Measurements from ENCODE around the gene PTBP3.
"Not testable (repeated sequence)": the region's sequence is repeated elsewhere in the genome, so short reads cannot be mapped to it uniquely, and the experiment has no call there.

DNA sequence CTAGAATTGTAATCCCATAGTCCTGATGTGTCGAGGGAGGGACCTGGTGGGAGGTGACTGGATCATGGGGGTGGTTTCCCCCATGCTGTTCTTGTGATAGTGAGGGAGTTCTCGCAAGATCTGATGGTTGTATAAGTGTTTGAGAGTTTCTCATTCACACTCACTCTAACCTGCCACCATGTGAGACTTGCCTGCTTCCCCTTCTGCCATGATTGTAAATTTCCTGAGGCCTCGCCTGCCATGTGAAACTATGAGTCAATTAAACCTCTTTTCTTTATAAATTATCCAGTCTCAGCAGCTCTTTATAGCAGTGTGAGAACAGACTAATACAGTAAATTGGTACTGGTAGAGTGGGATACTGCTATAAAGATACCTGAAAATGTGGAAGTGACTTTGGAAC, 50.6 kb downstream of the PTBP3 start:
- TF ChIP-seq, protein P1, sequence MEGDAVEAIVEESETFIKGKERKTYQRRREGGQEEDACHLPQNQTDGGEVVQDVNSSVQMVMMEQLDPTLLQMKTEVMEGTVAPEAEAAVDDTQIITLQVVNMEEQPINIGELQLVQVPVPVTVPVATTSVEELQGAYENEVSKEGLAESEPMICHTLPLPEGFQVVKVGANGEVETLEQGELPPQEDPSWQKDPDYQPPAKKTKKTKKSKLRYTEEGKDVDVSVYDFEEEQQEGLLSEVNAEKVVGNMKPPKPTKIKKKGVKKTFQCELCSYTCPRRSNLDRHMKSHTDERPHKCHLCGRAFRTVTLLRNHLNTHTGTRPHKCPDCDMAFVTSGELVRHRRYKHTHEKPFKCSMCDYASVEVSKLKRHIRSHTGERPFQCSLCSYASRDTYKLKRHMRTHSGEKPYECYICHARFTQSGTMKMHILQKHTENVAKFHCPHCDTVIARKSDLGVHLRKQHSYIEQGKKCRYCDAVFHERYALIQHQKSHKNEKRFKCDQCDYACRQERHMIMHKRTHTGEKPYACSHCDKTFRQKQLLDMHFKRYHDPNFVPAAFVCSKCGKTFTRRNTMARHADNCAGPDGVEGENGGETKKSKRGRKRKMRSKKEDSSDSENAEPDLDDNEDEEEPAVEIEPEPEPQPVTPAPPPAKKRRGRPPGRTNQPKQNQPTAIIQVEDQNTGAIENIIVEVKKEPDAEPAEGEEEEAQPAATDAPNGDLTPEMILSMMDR (IDR thresholded peaks at IDR 0.05) = not testable (repeated sequence)
- TF ChIP-seq, protein P2, sequence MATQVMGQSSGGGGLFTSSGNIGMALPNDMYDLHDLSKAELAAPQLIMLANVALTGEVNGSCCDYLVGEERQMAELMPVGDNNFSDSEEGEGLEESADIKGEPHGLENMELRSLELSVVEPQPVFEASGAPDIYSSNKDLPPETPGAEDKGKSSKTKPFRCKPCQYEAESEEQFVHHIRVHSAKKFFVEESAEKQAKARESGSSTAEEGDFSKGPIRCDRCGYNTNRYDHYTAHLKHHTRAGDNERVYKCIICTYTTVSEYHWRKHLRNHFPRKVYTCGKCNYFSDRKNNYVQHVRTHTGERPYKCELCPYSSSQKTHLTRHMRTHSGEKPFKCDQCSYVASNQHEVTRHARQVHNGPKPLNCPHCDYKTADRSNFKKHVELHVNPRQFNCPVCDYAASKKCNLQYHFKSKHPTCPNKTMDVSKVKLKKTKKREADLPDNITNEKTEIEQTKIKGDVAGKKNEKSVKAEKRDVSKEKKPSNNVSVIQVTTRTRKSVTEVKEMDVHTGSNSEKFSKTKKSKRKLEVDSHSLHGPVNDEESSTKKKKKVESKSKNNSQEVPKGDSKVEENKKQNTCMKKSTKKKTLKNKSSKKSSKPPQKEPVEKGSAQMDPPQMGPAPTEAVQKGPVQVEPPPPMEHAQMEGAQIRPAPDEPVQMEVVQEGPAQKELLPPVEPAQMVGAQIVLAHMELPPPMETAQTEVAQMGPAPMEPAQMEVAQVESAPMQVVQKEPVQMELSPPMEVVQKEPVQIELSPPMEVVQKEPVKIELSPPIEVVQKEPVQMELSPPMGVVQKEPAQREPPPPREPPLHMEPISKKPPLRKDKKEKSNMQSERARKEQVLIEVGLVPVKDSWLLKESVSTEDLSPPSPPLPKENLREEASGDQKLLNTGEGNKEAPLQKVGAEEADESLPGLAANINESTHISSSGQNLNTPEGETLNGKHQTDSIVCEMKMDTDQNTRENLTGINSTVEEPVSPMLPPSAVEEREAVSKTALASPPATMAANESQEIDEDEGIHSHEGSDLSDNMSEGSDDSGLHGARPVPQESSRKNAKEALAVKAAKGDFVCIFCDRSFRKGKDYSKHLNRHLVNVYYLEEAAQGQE (IDR thresholded peaks at IDR 0.05; ENCODE audit: low read depth, low read length) = not testable (repeated sequence)
- TF ChIP-seq GABPA (IDR thresholded peaks at IDR 0.05; ENCODE audit: low read depth); CHD2 (IDR thresholded peaks at IDR 0.05; ENCODE audit: low read length, partially characterized antibody); POLR2AphosphoS5 (IDR thresholded peaks at IDR 0.05; ENCODE audit: low read depth, low read length); FOXM1 (IDR thresholded peaks at IDR 0.05; ENCODE audit: low read depth); EZH2phosphoT487 (IDR thresholded peaks at IDR 0.05; ENCODE audit: borderline replicate concordance, low read depth); RFX5 (IDR thresholded peaks at IDR 0.05; ENCODE audit: low read length); SMC3 (IDR thresholded peaks at IDR 0.05; ENCODE audit: low read depth, low read length); MXI1 (IDR thresholded peaks at IDR 0.05; ENCODE audit: low read depth, low read length): not testable (repeated sequence)
- TF ChIP-seq, protein P3, sequence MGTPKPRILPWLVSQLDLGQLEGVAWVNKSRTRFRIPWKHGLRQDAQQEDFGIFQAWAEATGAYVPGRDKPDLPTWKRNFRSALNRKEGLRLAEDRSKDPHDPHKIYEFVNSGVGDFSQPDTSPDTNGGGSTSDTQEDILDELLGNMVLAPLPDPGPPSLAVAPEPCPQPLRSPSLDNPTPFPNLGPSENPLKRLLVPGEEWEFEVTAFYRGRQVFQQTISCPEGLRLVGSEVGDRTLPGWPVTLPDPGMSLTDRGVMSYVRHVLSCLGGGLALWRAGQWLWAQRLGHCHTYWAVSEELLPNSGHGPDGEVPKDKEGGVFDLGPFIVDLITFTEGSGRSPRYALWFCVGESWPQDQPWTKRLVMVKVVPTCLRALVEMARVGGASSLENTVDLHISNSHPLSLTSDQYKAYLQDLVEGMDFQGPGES (IDR thresholded peaks at IDR 0.05; ENCODE audit: low read depth, low read length) = not testable (repeated sequence)
- TF ChIP-seq, protein P4, sequence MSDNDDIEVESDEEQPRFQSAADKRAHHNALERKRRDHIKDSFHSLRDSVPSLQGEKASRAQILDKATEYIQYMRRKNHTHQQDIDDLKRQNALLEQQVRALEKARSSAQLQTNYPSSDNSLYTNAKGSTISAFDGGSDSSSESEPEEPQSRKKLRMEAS (IDR thresholded peaks at IDR 0.05; ENCODE audit: low read depth) = not testable (repeated sequence)
